PC-9 (cell line): Measurements from ENCODE around the gene RAB4A.

ENCODE experiments used
- EZH2 ChIP-seq: fragments of 200-600 bp; sonication (generic); IDR thresholded peaks from 2 replicates; pipeline ENCODE4 v1.8.0; 2017; ENCODE audit warnings: antibody characterized with exemption, low read depth
- TF ChIP-seq, protein P1 (sequence below): fragments of 200-600 bp; sonication (generic); conservative IDR thresholded peaks from 2 replicates; pipeline ENCODE4 v1.6.1; 2017; ENCODE audit warnings: mixed run types, antibody characterized with exemption, mild to moderate bottlenecking, moderate library complexity

DNA sequence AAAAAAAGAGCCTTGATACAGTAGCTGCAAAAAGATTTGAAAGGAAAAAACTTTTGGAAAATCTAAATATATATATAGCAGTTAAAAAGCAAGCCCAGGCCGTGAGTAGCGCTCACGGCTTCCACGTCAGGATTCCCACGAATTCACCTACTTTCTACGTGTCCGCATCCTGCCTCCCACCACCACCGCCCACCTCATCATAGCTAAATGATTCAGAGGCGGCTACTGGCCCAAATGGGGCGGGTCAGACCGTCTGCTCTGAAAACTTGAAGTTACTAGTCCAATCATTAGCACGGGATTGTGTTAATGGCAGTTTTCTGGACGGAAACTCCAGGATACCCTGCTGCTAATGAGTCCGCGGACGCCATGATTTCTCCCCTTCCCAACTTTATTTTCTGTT, 73.2 kb downstream of the RAB4A start:
- no peak for TF ChIP-seq EZH2
- TF ChIP-seq, protein P1, sequence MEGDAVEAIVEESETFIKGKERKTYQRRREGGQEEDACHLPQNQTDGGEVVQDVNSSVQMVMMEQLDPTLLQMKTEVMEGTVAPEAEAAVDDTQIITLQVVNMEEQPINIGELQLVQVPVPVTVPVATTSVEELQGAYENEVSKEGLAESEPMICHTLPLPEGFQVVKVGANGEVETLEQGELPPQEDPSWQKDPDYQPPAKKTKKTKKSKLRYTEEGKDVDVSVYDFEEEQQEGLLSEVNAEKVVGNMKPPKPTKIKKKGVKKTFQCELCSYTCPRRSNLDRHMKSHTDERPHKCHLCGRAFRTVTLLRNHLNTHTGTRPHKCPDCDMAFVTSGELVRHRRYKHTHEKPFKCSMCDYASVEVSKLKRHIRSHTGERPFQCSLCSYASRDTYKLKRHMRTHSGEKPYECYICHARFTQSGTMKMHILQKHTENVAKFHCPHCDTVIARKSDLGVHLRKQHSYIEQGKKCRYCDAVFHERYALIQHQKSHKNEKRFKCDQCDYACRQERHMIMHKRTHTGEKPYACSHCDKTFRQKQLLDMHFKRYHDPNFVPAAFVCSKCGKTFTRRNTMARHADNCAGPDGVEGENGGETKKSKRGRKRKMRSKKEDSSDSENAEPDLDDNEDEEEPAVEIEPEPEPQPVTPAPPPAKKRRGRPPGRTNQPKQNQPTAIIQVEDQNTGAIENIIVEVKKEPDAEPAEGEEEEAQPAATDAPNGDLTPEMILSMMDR: no peak
